ENCODE measurements around the gene BPNT1. TPM values are rescaled to one million over a fixed set of nuclear protein-coding genes. Genes with fewer than 3 reads are reported as not detected.

Gene BPNT1
- total and polyA plus RNA-seq, 2 of the 8 experiments (the other 6 are each of a cell fraction or from before 2014, with no cell fraction given), result 13.2 to 16.3 TPM

GRCh38 chr1:220089650-220090556 lies at the start of gene BPNT1 (continued):
- TF ChIP-seq TAF1 (IDR thresholded peaks at IDR 0.05; ENCODE audit: low read depth, low read length) (peak; percentile 42; the same call in 1 of the 2 replicates), KDM4A (IDR thresholded peaks at IDR 0.05; ENCODE audit: low read depth, low read length, severe bottlenecking) (no peak), ATF3 (IDR thresholded peaks at IDR 0.05; ENCODE audit: insufficient read depth, low read depth, low read length) (no peak), EZH2 (IDR thresholded peaks at IDR 0.05; ENCODE audit: low read depth, low read length, severe bottlenecking) (no peak)
